HL-60 (cell line): ENCODE results near the gene CPT2.

Source experiments
- CTCF ChIP-seq: IDR thresholded peaks from one replicate; pipeline ENCODE4 v1.5.1; 2011; ENCODE audit warnings: low read length, control low read depth, inconsistent platforms; ENCODE audit not compliant: insufficient read depth
- GABPA ChIP-seq: IDR thresholded peaks from 2 replicates; pipeline ENCODE4 v1.6.1; 2012; ENCODE audit warnings: low read depth
- POLR2AphosphoS5 ChIP-seq: IDR thresholded peaks from 2 replicates; pipeline ENCODE4 v1.6.1; 2012; ENCODE audit warnings: low read depth
- REST ChIP-seq: IDR thresholded peaks from 2 replicates; pipeline ENCODE4 v1.6.1; 2012; ENCODE audit warnings: low read depth; ENCODE audit not compliant: insufficient replicate concordance
- SPI1 ChIP-seq: IDR thresholded peaks from 2 replicates; pipeline ENCODE4 v1.6.1; 2012; ENCODE audit warnings: low read depth, mild to moderate bottlenecking, borderline replicate concordance

- TF ChIP-seq CTCF (no peak), POLR2AphosphoS5 (no peak), REST (no peak), GABPA (no peak), SPI1 (no peak)
These were observed 16.4 kb upstream of the CPT2 start for GRCh38 chr1:53180226-53180625.
